OCI-LY7 (cell line): ENCODE measurements around the gene WFS1.

Experiments used
- EZH2phosphoT487 ChIP-seq: fragments of 200-600 bp; sonication (generic); IDR thresholded peaks from 2 replicates; pipeline ENCODE4 v1.6.1; 2018; ENCODE audit warnings: low read depth, borderline replicate concordance, mild to moderate bottlenecking, mixed run types, antibody characterized with exemption, low read length, moderate library complexity, mixed read lengths
- TF ChIP-seq, protein P1 (sequence below): fragments of 200-600 bp; sonication (generic); conservative IDR thresholded peaks from 2 replicates; pipeline ENCODE4 v1.5.1; 2014; ENCODE audit warnings: mild to moderate bottlenecking, antibody characterized with exemption, low read length, moderate library complexity, mixed read lengths

DNA sequence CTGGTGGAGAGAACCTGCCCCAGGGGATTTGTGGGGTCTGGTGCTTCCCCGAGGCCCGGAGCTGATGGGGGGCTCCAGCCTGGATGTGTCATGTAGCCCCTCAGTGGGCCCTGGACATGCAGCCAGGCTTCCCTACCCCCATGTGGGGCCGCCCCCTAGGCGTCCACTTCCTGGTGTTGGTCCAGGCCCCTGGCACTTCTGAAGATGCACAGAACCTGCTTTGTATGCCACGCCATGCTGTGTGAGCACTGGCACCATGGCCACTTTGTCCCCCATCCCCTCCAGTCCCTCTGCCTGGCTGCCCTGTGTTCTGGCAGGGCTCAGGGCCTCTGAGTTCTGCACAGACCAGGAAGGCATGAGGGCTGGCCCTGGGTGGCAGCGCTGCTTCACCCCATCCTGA lies 29.2 kb downstream of the WFS1 start:
- TF ChIP-seq, protein P1, sequence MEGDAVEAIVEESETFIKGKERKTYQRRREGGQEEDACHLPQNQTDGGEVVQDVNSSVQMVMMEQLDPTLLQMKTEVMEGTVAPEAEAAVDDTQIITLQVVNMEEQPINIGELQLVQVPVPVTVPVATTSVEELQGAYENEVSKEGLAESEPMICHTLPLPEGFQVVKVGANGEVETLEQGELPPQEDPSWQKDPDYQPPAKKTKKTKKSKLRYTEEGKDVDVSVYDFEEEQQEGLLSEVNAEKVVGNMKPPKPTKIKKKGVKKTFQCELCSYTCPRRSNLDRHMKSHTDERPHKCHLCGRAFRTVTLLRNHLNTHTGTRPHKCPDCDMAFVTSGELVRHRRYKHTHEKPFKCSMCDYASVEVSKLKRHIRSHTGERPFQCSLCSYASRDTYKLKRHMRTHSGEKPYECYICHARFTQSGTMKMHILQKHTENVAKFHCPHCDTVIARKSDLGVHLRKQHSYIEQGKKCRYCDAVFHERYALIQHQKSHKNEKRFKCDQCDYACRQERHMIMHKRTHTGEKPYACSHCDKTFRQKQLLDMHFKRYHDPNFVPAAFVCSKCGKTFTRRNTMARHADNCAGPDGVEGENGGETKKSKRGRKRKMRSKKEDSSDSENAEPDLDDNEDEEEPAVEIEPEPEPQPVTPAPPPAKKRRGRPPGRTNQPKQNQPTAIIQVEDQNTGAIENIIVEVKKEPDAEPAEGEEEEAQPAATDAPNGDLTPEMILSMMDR = no peak
- no peak for TF ChIP-seq EZH2phosphoT487
